ENCODE measurements around the gene POGZ. TPM values are rescaled to one million over a fixed set of nuclear protein-coding genes. Genes with fewer than 3 reads are reported as not detected.

Gene POGZ
- total RNA-seq, 1 experiment from 2014 or later = 102 TPM

DNA sequence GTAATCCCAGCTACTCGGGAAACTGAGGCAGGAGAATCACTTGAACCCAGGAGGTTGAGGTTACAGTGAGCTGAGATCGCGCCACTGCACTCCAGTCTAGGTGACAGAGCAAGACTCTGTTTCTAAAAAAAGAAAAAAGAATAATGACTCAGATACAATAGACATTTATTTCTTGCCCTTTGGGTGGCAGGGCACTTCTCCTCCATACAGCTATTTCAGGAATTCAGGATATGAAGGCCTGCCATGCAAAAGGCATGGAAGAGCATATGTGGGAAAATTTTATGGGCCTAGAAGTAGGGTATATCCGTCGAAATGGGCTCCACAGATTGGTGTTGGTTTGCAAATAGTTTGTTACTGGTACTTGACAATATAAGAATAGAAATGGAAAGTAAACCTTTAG, 20.2 kb upstream of the POGZ start:
- H2BK15ac ChIP-seq (ENCODE audit: low read depth, low read length) = no peak overlapping the region
- H2BK20ac ChIP-seq (ENCODE audit: low read depth, low read length, poor library complexity, severe bottlenecking) = no peak overlapping the region
- H2BK5ac ChIP-seq (ENCODE audit: insufficient read length, low read length) = no peak overlapping the region
- H2BK120ac ChIP-seq (ENCODE audit: low read depth, low read length, poor library complexity, severe bottlenecking) = no peak overlapping the region
- no peak overlapping the region for H4K5ac ChIP-seq (ENCODE audit: insufficient read length, low read depth, low read length)
- H3K14ac ChIP-seq (ENCODE audit: insufficient read depth, low read length) = no peak overlapping the region
- H3K9me3 ChIP-seq (ENCODE audit: control insufficient read depth, low read depth, low read length) = no peaks in the 10 kb centered on the region
- no peak overlapping the region for H3K9ac ChIP-seq (ENCODE audit: extremely low read depth, insufficient read length, low read length)
- H2BK12ac ChIP-seq (ENCODE audit: insufficient read length, low read depth, low read length) = no peak overlapping the region
- no peaks in the 10 kb centered on the region for H3K4me1 ChIP-seq (ENCODE audit: insufficient read depth, low read length)
- H3K9me3 Mint-ChIP-seq = peaks cover 4 to 6% of the 10 kb centered on the region in 2 experiments; a peak in 4 of 5 replicates
- no peak overlapping the region for H3T11ph ChIP-seq (ENCODE audit: low read length)
- no peak overlapping the region for H3K23ac ChIP-seq (ENCODE audit: insufficient read length, low read depth, low read length)
- no peak overlapping the region for H3K4me3 Mint-ChIP-seq
- no CpG with 5 or more reads among the region's 5 CpGs for WGBS (ENCODE audit: extremely low coverage, insufficient read length, low lambda C conversion rate)
- H3K56ac ChIP-seq (ENCODE audit: insufficient read length, low read depth, low read length) = no peak overlapping the region
- H4K91ac ChIP-seq (ENCODE audit: insufficient read length, low read depth, low read length) = no peak overlapping the region
- H4K20me1 ChIP-seq (ENCODE audit: control insufficient read depth, insufficient read depth, insufficient read length) = no peaks in the 10 kb centered on the region
- H3K4me2 ChIP-seq (ENCODE audit: insufficient read depth, insufficient read length, low read length) = no peak overlapping the region
- no peak for DNase-seq
- TF ChIP-seq, protein P1, sequence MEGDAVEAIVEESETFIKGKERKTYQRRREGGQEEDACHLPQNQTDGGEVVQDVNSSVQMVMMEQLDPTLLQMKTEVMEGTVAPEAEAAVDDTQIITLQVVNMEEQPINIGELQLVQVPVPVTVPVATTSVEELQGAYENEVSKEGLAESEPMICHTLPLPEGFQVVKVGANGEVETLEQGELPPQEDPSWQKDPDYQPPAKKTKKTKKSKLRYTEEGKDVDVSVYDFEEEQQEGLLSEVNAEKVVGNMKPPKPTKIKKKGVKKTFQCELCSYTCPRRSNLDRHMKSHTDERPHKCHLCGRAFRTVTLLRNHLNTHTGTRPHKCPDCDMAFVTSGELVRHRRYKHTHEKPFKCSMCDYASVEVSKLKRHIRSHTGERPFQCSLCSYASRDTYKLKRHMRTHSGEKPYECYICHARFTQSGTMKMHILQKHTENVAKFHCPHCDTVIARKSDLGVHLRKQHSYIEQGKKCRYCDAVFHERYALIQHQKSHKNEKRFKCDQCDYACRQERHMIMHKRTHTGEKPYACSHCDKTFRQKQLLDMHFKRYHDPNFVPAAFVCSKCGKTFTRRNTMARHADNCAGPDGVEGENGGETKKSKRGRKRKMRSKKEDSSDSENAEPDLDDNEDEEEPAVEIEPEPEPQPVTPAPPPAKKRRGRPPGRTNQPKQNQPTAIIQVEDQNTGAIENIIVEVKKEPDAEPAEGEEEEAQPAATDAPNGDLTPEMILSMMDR (conservative IDR thresholded peaks at IDR 0.05) = no peak
- H3K23me2 ChIP-seq (ENCODE audit: insufficient read length, low read depth, low read length, poor library complexity, severe bottlenecking) = no peaks in the 10 kb centered on the region
- peaks cover 0 to 5% (median 0%) of the 10 kb centered on the region in 3 experiments; a peak in 2 of 7 replicates for H3K36me3 Mint-ChIP-seq (ENCODE audit: insufficient read depth in 1 of 3, low read depth in 3 of 3)
- H2AK5ac ChIP-seq (ENCODE audit: insufficient read length, low read length) = no peak overlapping the region
- H3K27me3 Mint-ChIP-seq (ENCODE audit: low read depth) = no peaks in the 10 kb centered on the region
- no peak overlapping the region for H2AFZ ChIP-seq (ENCODE audit: low read length)
- H3K79me1 ChIP-seq (ENCODE audit: insufficient read depth, low read depth, low read length, poor library complexity, severe bottlenecking) = no peaks in the 10 kb centered on the region
- H3K4ac ChIP-seq (ENCODE audit: low read depth, low read length) = no peak overlapping the region
- H3K27ac ChIP-seq (ENCODE audit: insufficient read length, low read depth, low read length) = no peak overlapping the region
- H3K27me3 ChIP-seq (ENCODE audit: insufficient read depth, low read length) = no peaks in the 10 kb centered on the region
- no peak overlapping the region for H3K27ac Mint-ChIP-seq
- H4K8ac ChIP-seq (replicated peaks; ENCODE audit: insufficient read length, low read depth, low read length) = no peak overlapping the region
- H3K79me2 ChIP-seq (ENCODE audit: insufficient read depth, low read length) = no peaks in the 10 kb centered on the region
- no peak overlapping the region for H3K18ac ChIP-seq (ENCODE audit: insufficient read length, low read depth, low read length)
- H3K4me1 Mint-ChIP-seq = no peaks in the 10 kb centered on the region; a peak in 2 of 4 replicates

Measured in H9 (cell line).